GM11168 (cell line): ENCODE results near the gene GNB4.

Experiments
- in situ Hi-C: fragments of 300-500 bp; cut with MboI; formaldehyde crosslinking; loops from one replicate; pipeline ENCODE4 v1.12.0; 2022; ENCODE audit warnings: low sequenced_read_pairs; ENCODE audit not compliant: unreplicated experiment

The GNB4 gene

DNA sequence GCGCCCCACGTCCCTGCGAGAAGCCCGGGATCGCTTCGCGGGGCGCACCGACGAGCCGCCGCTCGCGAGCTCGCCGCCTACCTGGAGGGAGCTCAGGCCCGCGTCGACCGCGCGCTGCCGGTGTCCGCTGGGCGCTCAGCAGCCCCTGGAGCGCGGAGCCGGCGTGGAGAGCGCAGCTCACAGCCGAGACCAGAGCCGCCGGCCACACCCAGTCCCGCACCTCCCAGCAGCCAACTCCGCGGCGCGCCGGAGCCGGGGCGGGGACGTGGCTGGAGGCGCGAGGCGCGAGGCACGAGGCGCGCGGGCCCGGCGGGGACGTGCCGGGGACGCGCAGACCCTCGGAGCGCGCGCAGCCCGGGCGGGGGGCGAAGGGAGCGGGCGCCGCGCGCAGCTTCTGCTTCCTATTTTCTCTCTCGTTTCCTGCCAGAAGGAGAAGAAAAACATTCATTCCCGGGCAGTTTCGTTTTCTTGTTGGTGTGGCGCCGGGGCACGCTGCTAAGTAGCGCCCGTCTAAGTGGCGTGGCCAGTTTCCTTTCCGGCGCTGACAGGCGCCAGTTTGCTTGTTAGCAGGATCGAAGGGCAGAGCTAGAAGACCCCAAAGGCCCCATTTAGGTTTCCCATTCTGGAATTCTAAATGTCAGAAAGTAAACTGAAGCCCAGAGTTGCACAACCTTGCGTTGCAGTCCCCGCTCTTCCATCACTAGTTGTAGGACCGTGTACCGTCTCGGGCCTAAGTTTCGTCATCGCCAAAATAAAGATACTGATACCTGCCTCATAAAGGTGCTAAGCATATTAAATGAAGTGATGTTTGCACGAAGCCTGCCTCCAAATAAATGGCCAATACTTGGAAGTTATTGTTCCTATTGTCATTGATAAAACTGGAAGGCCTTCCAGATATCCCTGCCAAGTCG lies at the start of gene GNB4:
TSS of gene GNB4 (minus strand) at position 206 of the 911 bp plus-strand sequence. CDS start 25,270 bp downstream, outside the sequence.
- in situ Hi-C loops = no loop called here

GRCh38 chr3:179495483-179495882 lies 44.2 kb upstream of the GNB4 start:
- in situ Hi-C loops = no loop called here

DNA sequence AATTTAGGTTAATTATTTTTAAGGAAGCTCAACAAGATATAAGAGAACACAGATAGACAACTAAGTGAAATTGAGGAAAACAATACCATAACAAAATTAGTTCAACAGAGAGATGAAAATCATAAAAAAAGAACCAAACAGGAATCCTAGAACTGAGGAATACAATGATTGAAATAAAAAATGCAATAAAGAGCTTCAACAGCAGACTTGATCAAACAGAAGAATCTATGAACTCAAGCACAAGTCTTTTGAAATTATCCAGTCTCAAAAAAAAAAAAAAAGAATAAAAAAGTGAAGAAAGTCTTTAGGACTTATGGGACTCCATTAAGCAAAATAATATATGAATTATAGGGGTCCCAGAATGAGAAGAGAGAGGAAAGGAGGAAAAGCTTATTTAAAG lies 42.0 kb upstream of the GNB4 start:
- in situ Hi-C loops = no loop called here

GRCh38 chr3:179488213-179488612 lies 36.9 kb upstream of the GNB4 start:
- in situ Hi-C loops = no loop called here

DNA sequence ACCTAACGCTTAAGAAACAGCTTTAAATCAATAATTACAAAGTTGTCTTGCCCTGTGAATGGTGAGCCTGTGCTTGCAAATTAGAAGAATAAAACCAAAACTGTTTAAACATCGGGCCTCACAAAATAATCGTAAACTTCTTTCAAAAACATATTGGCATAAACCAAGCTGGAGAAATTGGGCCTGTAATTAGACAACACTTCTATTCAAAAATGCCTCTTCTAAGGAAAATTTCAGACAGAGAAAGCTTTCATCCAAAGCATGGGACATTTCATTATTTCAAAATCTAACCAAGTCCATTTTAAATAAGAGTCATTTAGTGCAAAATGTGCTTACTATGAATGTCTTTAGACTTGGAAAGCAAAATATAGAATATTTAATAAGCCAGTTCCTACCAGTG lies 35.5 kb upstream of the GNB4 start:
- in situ Hi-C loops = no loop called here

DNA sequence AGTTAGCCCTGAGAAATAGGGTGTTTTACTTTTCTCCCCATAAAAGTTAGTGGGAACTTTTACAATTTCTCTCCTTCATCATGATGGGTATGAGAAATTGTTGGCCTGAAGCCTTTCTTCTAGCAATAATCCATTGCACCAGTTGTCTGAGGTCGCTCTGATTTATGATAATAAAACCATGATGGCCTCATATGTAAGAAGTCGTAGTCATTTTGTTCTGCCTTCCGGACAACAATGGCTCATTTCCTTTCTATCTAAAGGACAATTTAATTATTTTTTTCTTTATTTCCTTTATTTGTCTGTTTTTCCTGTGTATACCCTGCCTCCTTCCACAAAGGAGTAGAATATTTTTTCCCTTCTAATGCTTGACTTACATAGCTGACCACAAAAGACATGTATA lies 31.6 kb upstream of the GNB4 start:
- in situ Hi-C loops = no loop called here

DNA sequence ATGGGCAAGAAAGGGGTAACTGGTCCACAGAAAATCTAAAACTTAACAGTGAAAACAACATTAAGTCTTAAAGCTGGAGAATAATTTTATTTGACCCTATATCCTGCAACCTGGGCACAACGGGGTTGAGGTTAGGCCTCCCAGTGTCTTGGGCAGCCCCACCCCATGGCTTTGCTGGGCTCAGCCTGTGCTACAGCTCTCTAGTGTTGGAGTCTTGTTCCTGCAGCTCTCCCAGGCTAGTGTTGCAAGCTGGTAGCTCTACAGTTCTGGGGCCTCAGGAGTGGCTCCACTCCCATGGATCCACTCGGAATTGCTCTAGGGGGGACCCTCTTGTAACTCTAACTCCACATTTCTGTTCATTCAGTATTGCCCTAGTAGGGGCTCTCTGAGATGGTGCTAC lies 24.9 kb upstream of the GNB4 start:
- in situ Hi-C loops = no loop called here

DNA sequence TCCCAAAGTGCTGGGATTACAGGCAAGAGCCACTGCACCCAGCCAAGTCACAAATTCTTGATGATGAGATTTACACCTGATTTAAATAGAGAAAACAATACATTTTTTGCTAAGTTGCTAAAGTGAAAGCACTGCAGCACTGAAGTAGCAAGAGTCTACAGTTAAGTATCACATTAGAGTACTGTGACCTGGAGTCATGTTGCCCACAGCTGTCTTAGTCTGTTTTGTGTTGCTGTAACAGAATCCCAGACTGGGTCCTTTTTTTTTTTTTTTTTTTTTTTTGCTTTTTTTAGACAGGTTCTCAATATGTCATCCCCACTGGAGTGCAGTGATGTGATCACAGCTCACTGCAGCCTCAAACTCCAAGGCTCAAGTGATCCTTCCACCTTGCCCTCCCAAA lies 23.2 kb upstream of the GNB4 start:
- in situ Hi-C loops = no loop called here

- in situ Hi-C loops = no loop called here
These were observed 22.3 kb upstream of the GNB4 start for GRCh38 chr3:179473565-179473964.

GRCh38 chr3:179464323-179465092 lies 13.2 kb upstream of the GNB4 start:
- in situ Hi-C loops = no loop called here

GRCh38 chr3:179463319-179463718 lies 12.0 kb upstream of the GNB4 start:
- in situ Hi-C loops = no loop called here

DNA sequence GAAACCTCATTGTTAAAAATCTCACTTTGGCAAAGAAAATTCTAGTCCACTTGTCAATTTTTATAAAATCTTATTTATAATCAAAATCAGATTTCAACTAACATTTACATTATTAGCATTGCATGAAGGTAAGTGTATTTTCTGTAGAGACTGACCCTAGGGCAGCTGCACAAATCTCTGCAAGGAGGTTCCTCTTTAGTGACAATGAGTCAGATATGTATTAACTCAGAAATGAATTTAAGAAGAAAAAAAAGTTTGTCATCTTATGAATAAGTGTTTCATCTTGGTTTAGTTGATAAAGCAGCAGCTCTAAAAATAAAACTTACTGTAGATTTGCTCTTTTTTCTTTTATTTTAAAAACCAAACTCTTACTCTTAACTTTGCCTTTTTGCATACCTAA lies 9.0 kb upstream of the GNB4 start:
- in situ Hi-C loops = no loop called here

GRCh38 chr3:179455954-179456353 lies 4.7 kb upstream of the GNB4 start:
- in situ Hi-C loops = no loop called here

DNA sequence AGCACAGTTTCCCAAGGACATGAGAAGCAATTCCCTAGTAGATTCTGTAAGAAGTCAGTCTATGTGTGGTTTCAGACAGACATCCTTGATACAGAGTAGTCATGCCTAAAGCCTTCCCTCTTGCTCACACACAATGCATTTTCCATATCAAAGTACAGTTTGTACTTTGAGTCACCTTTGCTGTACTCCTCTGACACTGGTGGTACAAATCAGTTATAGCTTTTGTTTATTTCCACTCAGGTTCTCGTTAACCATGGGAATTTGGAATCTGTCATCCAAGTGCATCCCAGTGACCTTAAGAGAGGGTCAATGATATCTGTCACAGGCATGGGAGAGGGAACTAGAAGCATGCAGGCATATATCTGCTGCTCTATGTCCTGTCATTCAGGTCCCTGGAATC lies 3.6 kb upstream of the GNB4 start:
- in situ Hi-C loops = no loop called here

DNA sequence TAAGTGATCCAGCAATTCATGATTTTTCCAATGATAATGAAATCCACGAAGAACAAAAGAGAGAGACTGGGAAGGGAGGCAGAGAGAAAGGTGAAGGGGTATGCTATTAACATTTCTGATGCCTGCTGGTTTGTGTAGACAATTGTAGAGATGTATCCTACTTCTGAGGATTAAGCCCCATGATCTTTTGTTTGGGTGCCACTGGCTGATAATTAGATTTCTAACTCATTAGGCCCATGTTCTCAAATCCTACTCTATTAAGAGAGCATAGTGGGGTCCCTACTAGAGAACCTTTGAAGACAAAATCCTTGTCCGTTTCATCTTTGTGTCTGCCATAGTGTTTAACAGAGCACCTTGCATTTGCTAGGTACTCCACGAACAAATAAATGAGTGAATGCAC lies 2.7 kb upstream of the GNB4 start:
- in situ Hi-C loops = no loop called here

- in situ Hi-C loops = no loop called here
These were observed 1.6 kb upstream of the GNB4 start for GRCh38 chr3:179452872-179453271.

DNA sequence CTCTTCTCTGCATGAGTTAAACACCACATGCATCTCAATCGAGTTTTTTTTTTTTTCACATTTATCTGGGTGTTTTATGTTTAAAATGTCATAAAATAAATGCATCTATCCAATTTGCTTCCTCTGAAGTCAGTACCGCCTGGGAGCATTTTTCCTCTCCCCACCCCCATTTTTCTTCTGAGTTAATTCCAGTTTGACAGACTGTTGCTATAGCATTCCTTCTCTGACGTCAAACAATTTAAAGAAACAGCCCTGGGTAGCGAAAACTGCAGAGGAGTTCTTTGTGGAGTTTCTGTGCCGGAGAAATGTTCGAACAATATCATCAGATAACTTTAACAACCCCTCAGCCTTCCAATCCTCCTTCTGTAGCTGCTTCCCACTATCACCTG lies 900 bp upstream of the GNB4 start:
- in situ Hi-C loops = no loop called here

GRCh38 chr3:179450901-179451264 lies 387 bp downstream of the GNB4 start:
- in situ Hi-C loops = no loop called here

DNA sequence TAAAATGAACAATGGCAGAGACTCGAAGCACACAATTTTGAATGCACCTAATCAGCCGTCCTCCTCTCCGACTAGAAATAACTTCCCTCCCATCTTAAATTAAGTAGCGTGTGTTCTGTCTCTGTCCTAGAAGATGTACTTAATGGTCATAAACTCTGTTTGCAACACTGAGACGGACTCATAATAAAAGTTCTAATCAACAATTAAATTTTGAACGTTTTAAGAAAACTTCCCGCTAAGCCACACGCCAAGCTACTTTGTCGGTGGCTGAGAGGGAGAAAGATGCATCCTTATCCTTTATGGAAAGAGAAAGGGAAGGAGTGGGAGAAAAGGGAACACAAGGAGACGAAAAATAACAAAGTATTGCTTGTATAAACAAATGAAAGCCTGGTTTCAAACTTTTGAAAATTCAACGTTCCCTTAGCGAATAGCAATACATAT lies 989 bp downstream of the GNB4 start:
- in situ Hi-C loops = no loop called here

- in situ Hi-C loops = no loop called here
These were observed 1.6 kb downstream of the GNB4 start for GRCh38 chr3:179449636-179450035.

- in situ Hi-C loops = no loop called here
These were observed 4.0 kb downstream of the GNB4 start for GRCh38 chr3:179447251-179447650.
